ENCODE measurements around the gene GSS.

Gene GSS

DNA sequence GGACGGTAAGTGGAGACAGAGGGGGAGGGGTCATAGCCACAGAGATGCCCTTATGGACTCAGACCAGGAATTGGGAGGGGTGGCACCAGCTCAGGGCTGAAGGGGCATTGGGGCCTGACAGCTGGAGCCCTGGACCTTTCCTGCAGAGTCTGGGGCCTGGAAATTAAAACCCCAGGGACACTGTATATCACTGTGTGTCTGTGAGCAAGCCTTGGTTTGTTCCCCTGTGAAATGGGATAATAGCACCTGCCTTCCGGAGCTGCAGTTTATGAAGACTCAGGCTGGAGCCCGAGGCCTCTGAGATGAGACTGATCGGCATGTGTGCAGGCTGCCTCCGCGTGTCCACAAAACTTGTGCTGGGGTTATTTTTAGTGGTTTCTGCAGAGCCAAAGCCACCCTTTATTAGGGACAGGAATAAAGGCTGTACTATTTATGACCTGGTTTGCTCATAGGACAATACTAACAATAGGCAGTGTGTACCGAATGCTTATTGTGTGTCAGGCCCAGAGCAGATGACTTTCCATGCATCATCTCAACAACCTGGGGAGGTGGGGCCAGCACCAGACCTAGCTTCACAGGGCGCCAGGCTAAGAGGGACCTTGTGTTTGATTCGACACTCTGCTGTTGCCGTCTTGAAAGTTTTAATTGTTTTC is 22.6 kb upstream of the GSS start:
- DNase-seq (ENCODE audit: low read depth in 3 of 3) = no peak

- DNase-seq (ENCODE audit: low read depth in 3 of 3) = no peak
Observed at GRCh38 chr20:34977365-34978091, 21.9 kb upstream of the GSS start.

DNA sequence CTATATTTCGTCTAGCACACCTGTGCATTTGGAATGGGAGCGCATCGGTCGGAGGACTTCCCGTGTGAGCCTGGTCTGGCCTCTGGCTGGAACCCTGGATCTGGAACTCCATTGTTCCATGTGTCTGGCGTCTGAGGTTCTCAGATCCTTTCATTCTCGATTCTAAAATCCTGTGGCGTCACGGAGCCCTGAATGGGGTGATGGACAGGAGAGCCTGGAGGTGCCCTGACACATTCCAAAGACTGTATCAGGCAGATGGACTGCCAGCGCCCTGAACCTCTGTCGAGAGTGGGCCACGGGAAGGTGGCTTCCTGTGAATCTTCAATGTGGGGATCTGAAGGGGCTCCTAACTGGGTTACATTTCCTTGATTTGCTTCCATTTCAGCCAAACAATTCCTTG is 20.7 kb upstream of the GSS start:
- no peak for DNase-seq (ENCODE audit: low read depth in 3 of 3)

GRCh38 chr20:34974246-34974645 is 18.6 kb upstream of the GSS start:
- DNase-seq (ENCODE audit: low read depth in 3 of 3) = no peak

GRCh38 chr20:34971561-34972235 is 16.1 kb upstream of the GSS start:
- no peak for DNase-seq (ENCODE audit: low read depth in 3 of 3)

DNA sequence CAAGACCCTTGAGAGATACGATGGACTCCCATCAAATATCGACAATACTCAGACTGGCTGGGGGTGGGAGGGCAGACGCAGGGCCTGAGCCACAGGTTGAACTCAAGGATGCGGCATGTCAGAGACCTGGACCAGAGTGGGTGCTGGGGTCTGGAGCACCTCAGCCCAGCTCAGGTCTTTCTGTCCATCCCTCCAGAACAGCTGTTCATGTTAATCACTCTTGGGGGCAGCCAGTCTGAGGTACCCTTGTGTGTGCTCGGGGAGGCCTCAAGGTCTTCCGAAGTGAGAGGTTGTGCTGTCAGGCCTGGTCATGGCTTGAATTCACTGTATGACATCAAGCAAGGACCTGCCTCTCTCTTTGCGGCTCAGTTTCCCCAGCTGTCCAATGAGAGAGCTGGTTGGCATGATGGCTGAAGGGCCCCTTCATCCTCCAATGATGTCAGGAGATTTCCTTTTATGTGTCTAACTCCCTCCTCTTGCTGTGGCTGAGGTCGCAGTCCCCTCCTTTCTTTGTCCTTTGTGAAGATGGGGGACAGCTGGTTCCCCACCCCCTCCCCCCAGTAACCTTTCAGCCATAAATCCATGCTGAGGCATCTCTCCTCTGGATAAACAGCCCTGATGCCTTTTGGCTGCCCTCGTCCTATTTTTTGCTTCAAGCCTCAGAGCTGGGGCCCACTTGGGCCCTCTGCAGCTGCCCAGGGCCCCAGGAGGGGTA is 15.4 kb upstream of the GSS start:
- no peak for DNase-seq (ENCODE audit: low read depth in 3 of 3)

GRCh38 chr20:34970193-34970840 is 14.7 kb upstream of the GSS start:
- DNase-seq (ENCODE audit: low read depth in 3 of 3) = no peak

DNA sequence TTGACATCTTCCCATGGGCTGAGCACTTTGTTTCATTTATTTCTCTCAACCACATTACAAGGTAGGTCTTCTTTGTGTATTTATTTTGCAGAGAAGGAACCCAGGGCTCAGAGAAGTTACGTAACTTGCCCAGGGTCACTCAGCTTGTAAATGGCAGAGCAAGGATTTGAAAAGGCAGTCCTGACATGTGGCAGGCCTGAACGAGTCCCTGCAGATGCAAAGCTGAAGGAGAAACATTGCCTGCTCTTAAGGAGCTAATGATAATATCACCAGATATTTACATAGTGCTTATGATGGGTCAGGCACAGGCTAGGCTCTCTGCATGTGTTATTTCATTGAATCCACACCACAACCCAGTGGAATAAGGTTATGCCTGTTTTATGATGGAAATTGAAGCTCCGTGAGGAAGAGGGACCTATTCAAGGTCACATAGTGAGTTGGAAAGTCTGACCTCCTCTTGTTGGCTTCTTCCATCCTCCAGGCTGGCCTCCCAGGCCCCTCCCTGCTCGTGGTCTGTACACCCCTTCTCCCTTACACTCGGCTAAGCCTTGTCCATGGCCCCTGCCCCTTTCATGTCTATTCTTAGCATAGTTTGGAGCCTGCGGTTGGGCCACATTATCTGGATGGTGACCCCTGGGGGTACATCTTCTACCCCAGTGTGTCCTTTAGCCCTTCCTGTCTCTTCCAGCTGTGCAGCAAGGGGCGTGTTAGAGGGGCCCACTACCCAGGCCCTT is 12.6 kb upstream of the GSS start:
- no peak for DNase-seq (ENCODE audit: low read depth in 3 of 3)

- no peak for DNase-seq (ENCODE audit: low read depth in 3 of 3)
Observed at GRCh38 chr20:34967421-34967820, 11.8 kb upstream of the GSS start.

DNA sequence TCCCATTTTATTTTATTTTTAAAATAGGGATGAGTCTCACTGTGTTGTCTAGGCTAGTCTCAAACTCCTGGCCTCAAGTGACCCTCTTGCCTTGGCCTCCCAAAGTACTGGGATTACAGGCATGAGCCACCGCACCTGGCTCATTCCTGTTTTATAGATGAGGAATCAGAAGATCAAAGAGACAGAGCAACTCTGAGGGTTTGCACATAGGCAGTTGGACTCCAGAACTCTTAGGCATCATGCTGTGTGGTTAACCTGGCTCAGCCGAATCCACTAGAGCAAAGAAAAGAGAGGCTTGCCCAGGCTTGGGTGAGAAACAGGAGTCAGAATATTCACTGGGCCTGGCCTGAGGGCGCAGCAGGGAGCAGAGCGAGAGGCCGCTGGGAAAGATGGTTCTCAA is 9.4 kb upstream of the GSS start:
- DNase-seq (ENCODE audit: low read depth in 3 of 3) = no peak

DNA sequence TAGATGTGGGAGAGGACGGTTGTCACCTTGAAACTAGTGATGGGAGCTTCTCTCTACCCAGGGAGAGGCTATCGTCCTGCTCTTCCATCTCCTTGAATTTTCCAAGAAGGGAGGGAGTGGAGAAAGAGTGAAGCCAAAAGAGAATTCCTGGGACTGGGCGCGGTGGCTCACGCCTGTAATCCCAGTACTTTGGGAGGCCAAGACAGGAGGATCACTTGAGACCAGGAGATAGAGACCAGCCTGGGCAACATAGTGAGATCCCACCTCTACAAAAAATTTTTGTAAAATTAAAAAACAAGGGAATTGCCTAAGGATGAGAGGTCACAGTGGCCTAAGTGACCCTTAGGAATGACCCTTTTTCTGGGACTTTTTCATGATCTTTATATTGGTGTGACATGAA is 8.9 kb upstream of the GSS start:
- no peak for DNase-seq (ENCODE audit: low read depth in 3 of 3)

DNA sequence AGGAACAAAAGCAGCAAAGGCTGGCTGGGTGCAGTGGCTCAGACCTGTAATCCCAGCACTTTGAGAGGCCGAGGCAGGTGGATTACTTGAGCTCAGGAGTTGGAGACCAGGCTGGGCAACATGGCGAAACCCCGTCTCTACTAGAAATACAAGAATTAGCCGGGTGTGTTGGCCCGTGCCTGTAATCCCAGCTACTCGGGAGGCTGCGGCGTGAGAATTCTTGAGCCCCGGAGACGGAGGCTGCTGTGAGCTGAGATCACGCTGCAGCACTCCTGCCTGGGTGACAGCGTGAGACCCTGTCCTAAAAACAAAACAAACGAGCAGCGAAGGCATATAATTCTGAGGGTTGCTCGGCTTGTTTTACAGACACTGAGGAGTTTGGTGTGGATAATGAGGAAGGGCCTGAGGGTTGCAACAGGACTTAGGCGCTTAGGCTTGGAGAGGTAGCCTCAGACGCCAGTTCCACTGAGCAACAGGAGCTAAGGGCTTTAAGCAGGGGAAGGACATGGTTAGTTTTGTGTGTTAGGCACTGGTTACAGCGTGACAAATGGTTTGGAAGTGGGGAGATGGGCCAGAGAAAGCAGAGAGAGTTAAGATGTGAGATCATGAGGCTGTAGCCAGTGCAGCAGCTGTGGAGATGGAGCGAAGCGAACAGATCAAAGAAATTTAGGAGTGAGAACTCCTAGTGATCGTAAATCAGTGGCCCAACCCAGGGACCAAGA is 1.3 kb upstream of the GSS start:
- no peak for DNase-seq (ENCODE audit: low read depth in 3 of 3)

DNA sequence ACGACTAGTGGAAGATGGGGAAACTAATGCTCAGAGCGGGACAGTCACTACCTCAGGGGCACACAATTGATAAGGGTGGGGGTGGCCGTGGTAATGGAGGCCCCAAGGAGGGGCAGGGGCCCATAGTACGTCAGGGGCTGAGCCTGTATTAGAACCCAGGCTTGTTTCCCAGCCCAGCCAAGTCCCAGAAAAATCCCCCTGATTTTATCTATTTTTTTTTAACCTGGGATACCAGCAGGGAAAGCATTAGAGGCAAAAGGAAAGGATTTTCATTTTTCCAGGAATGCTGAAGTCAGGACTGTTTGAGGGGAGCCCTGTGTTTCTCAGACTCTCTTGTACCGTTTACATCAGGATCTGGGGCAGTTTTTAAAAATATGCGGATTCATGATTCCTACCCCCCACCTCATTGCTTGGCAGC is 444 bp upstream of the GSS start:
- DNase-seq (ENCODE audit: low read depth in 3 of 3) = no peak

GRCh38 chr20:34954904-34955230 is 739 bp downstream of the GSS start:
- peak in 1 of 3 experiments; percentile 2 for DNase-seq (ENCODE audit: low read depth in 3 of 3)

- no peak for DNase-seq (ENCODE audit: low read depth in 3 of 3)
Observed at GRCh38 chr20:34953960-34954359, 1.6 kb downstream of the GSS start.

GRCh38 chr20:34952671-34953070 is 2.9 kb downstream of the GSS start:
- DNase-seq (ENCODE audit: low read depth in 3 of 3) = no peak

DNA sequence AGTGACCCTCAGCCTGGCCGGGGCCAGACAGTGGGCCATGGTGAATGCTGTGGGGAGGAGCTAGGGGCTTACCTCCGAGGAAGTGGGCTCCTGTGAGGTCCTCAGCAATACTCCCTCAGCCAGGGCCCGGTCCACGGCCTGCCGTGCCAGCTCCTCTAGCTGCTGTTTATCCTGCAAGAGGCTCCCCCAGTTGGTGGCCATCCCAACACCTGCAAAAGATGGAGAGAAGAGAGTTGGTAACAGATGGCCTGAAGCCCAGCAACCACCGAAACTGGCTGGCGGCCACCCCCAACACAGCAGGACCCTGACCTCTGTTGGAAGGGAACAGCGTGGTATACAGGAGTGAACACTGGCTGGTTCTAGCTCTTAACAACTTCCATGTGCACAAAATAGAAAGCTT is 4.0 kb downstream of the GSS start:
- DNase-seq (ENCODE audit: low read depth in 3 of 3) = no peak

GRCh38 chr20:34951252-34951651 is 4.4 kb downstream of the GSS start:
- no peak for DNase-seq (ENCODE audit: low read depth in 3 of 3)

DNA sequence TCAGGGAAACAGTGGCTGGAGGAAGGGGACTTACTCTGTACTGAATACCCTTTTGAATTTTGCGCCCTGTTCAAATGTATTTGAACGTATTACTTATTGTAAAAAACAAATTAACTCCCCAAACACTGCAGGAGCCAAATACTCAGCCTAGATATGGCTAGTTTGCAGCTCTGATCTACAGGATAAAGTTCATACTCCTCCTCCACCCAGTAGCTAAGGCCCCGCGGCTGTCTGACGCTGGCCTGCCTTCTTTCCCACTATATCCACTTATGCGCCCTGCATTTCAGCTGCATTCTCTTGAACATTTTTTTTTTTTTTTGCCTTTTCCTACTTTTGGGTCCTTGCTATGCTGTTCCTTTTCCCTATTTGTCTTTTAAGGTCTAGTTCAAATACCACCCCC is 6.5 kb downstream of the GSS start:
- no peak for DNase-seq (ENCODE audit: low read depth in 3 of 3)

DNA sequence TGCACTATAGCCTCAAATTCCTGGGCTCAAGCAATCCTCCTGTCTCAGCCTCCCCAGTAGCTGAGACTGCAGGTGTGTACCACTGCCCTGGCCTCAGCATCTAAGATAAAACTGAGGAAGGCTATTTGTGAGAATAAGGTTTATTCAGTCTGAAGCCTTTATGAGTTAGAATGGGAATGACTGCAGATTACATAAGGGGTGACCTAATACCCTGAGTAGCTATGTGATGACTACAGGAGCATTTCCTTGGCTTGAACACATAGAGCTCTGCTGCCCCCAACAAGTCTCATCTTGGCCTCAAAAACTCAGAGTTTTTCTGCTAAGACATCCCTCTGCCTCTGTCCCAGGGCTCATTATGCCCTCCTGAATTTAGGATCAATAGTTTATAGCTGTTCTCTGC is 7.6 kb downstream of the GSS start:
- DNase-seq (ENCODE audit: low read depth in 3 of 3) = no peak

GRCh38 chr20:34947336-34947735 is 8.3 kb downstream of the GSS start:
- no peak for DNase-seq (ENCODE audit: low read depth in 3 of 3)

Data from stimulated activated CD4-positive, alpha-beta T cell treated with anti-CD3 and anti-CD28 coated beads, TNF-alpha, amount 100 ng/mL, for 24 hours (primary cell).